WTC11 (cell line): ENCODE results near the gene MRAS. TPM values are rescaled to one million over a fixed set of nuclear protein-coding genes. Genes with fewer than 3 reads are reported as not detected.

ENCODE experiments used
- ATAC-seq: fragments of 200-7000 bp; cut with Tn5 transposase; 2 replicates; pipeline ENCODE4 v1.10.0; 2021; ENCODE audit warnings: mild to moderate bottlenecking, moderate library complexity
- CTCF ChIA-PET: fragments of 300-600 bp; sonication (Branson Sonifier 250); formaldehyde crosslinking; loops from one replicate; lab custom pipeline; 2021; ENCODE audit warnings: antibody characterized with exemption; lab: Charles Lee
- POLR2A ChIA-PET: fragments of 350-600 bp; sonication (Branson Sonifier 250); formaldehyde crosslinking; loops from one replicate; lab custom pipeline; 2021; ENCODE audit warnings: antibody characterized with exemption; lab: Charles Lee
- DNase-seq: peaks from one replicate; pipeline ENCODE4 v3.0.0; 2021; ENCODE audit warnings: low spot score
- H3K27ac Mint-ChIP-seq: 2 replicates; pipeline ENCODE4 v1.8.0; 2021; ENCODE audit warnings: mixed read lengths
- H3K27me3 Mint-ChIP-seq: 2 replicates; pipeline ENCODE4 v1.8.0; 2021; ENCODE audit warnings: low read depth, mild to moderate bottlenecking, moderate library complexity, mixed read lengths
- H3K36me3 Mint-ChIP-seq: 2 replicates; pipeline ENCODE4 v1.8.0; 2021; ENCODE audit warnings: mixed read lengths
- H3K4me1 Mint-ChIP-seq: 2 replicates; pipeline ENCODE4 v1.8.0; 2022; ENCODE audit warnings: mixed read lengths
- H3K4me3 Mint-ChIP-seq: 2 replicates; pipeline ENCODE4 v1.8.0; 2021; ENCODE audit warnings: mild to moderate bottlenecking, moderate library complexity, mixed read lengths
- H3K9me3 Mint-ChIP-seq: 2 replicates; pipeline ENCODE4 v1.8.0; 2021; ENCODE audit warnings: mixed read lengths
- AFF4 ChIP-seq: sonication (generic); formaldehyde crosslinking; IDR thresholded peaks from 2 replicates; pipeline ENCODE4 v1.8.1; 2023; ENCODE audit warnings: mild to moderate bottlenecking, missing genetic modification reagents, borderline replicate concordance
- ATF2 ChIP-seq: sonication (generic); formaldehyde crosslinking; IDR thresholded peaks from 2 replicates; pipeline ENCODE4 v1.8.1; 2022; ENCODE audit warnings: low read depth, missing genetic modification reagents, borderline replicate concordance
- CBFB ChIP-seq: sonication (generic); formaldehyde crosslinking; IDR thresholded peaks from 2 replicates; pipeline ENCODE4 v1.8.1; 2022; ENCODE audit warnings: mild to moderate bottlenecking, low read depth, missing genetic modification reagents
- ELF4 ChIP-seq: sonication (generic); formaldehyde crosslinking; IDR thresholded peaks from 2 replicates; pipeline ENCODE4 v1.8.1; 2022; ENCODE audit warnings: low read depth, mild to moderate bottlenecking, moderate library complexity, missing genetic modification reagents
- EMX1 ChIP-seq: fragments of 250-450 bp; sonication (Bioruptor Pico); IDR thresholded peaks from 2 replicates; pipeline ENCODE4 v1.8.0; 2021; ENCODE audit warnings: mild to moderate bottlenecking
- ESRRA ChIP-seq: sonication (generic); formaldehyde crosslinking; IDR thresholded peaks from 2 replicates; pipeline ENCODE4 v1.8.1; 2022; ENCODE audit warnings: mild to moderate bottlenecking, missing genetic modification reagents, borderline replicate concordance
- FOXK1 ChIP-seq: sonication (generic); formaldehyde crosslinking; IDR thresholded peaks from 2 replicates; pipeline ENCODE4 v1.8.0; 2022; ENCODE audit warnings: mild to moderate bottlenecking, moderate library complexity, missing genetic modification reagents
- FOXP1 ChIP-seq: sonication (generic); formaldehyde crosslinking; IDR thresholded peaks from 2 replicates; pipeline ENCODE4 v1.8.0; 2022; ENCODE audit warnings: missing genetic modification reagents, mild to moderate bottlenecking, moderate library complexity, borderline replicate concordance
- GRHL2 ChIP-seq: fragments of 250-450 bp; sonication (Bioruptor Pico); IDR thresholded peaks from 2 replicates; pipeline ENCODE4 v1.8.0; 2022; ENCODE audit warnings: mild to moderate bottlenecking, moderate library complexity; ENCODE audit not compliant: insufficient replicate concordance, severe bottlenecking
- HMGXB4 ChIP-seq: sonication (generic); formaldehyde crosslinking; IDR thresholded peaks from 2 replicates; pipeline ENCODE4 v1.8.1; 2023; ENCODE audit warnings: mild to moderate bottlenecking, moderate library complexity, missing genetic modification reagents
- IRF2 ChIP-seq: sonication (generic); formaldehyde crosslinking; IDR thresholded peaks from 2 replicates; pipeline ENCODE4 v1.8.0; 2022; ENCODE audit warnings: low read depth, missing genetic modification reagents, borderline replicate concordance
- JAZF1 ChIP-seq: fragments of 250-450 bp; sonication (Bioruptor Pico); IDR thresholded peaks from 2 replicates; pipeline ENCODE4 v1.9.0; 2021; ENCODE audit warnings: moderate library complexity, mild to moderate bottlenecking, inconsistent platforms
- JUN ChIP-seq: sonication (generic); formaldehyde crosslinking; IDR thresholded peaks from 2 replicates; pipeline ENCODE4 v1.8.0; 2023; ENCODE audit warnings: mild to moderate bottlenecking, missing genetic modification reagents
- NFE2L1 ChIP-seq: sonication (generic); formaldehyde crosslinking; IDR thresholded peaks from 2 replicates; pipeline ENCODE4 v1.8.1; 2023; ENCODE audit warnings: missing genetic modification reagents
- PRDM15 ChIP-seq: sonication (generic); formaldehyde crosslinking; IDR thresholded peaks from 2 replicates; pipeline ENCODE4 v1.8.0; 2022; ENCODE audit warnings: missing genetic modification reagents
- PRRX2 ChIP-seq: fragments of 250-450 bp; sonication (Bioruptor Pico); IDR thresholded peaks from 2 replicates; pipeline ENCODE4 v1.8.0; 2021; ENCODE audit warnings: mild to moderate bottlenecking
- RORB ChIP-seq: fragments of 250-450 bp; sonication (Bioruptor Pico); IDR thresholded peaks from 2 replicates; pipeline ENCODE4 v1.9.0; 2021; ENCODE audit warnings: mild to moderate bottlenecking
- SMAD3 ChIP-seq: sonication (generic); formaldehyde crosslinking; IDR thresholded peaks from 2 replicates; pipeline ENCODE4 v1.8.0; 2022; ENCODE audit warnings: missing genetic modification reagents, mild to moderate bottlenecking, borderline replicate concordance
- SMAD4 ChIP-seq: sonication (generic); formaldehyde crosslinking; IDR thresholded peaks from 2 replicates; pipeline ENCODE4 v1.8.0; 2022; ENCODE audit warnings: mild to moderate bottlenecking, missing genetic modification reagents
- SP1 ChIP-seq: sonication (generic); formaldehyde crosslinking; conservative IDR thresholded peaks from 2 replicates; pipeline ENCODE4 v1.8.1; 2022; ENCODE audit warnings: missing genetic modification reagents
- TCF7 ChIP-seq: sonication (generic); formaldehyde crosslinking; IDR thresholded peaks from 2 replicates; pipeline ENCODE4 v1.8.0; 2022; ENCODE audit warnings: mild to moderate bottlenecking, low read depth, missing genetic modification reagents, moderate library complexity
- TEAD4 ChIP-seq: sonication (generic); formaldehyde crosslinking; IDR thresholded peaks from 2 replicates; pipeline ENCODE4 v1.8.0; 2022; ENCODE audit warnings: mild to moderate bottlenecking, missing genetic modification reagents
- ZMAT4 ChIP-seq: fragments of 250-450 bp; sonication (Bioruptor Pico); IDR thresholded peaks from 2 replicates; pipeline ENCODE4 v1.9.0; 2021; ENCODE audit warnings: mild to moderate bottlenecking
- ZNF121 ChIP-seq: sonication (generic); formaldehyde crosslinking; IDR thresholded peaks from 2 replicates; pipeline ENCODE4 v1.8.0; 2023; ENCODE audit warnings: missing genetic modification reagents
- ZNF263 ChIP-seq: sonication (generic); formaldehyde crosslinking; IDR thresholded peaks from 2 replicates; pipeline ENCODE4 v1.8.1; 2022; ENCODE audit warnings: low read depth, mild to moderate bottlenecking, moderate library complexity, missing genetic modification reagents
- ZNF317 ChIP-seq: sonication (generic); formaldehyde crosslinking; IDR thresholded peaks from 2 replicates; pipeline ENCODE4 v1.8.1; 2023; ENCODE audit warnings: low read depth, mild to moderate bottlenecking, moderate library complexity, missing genetic modification reagents, borderline replicate concordance
- ZNF423 ChIP-seq: fragments of 250-450 bp; sonication (Bioruptor Pico); IDR thresholded peaks from 2 replicates; pipeline ENCODE4 v2.1.2; 2022; ENCODE audit warnings: mild to moderate bottlenecking, moderate library complexity
- total RNA-seq: library from RNA; stranded (reverse); gene quantifications from 3 replicates; pipeline ENCODE4 v1.2.3, GENCODE V29; 2021
- TF ChIP-seq, protein P1 (sequence below): sonication (generic); formaldehyde crosslinking; IDR thresholded peaks from 2 replicates; pipeline ENCODE4 v1.8.1; 2023; ENCODE audit warnings: mild to moderate bottlenecking, missing genetic modification reagents, moderate library complexity

Gene MRAS
- total RNA-seq, 1 experiment from 2014 or later = 14.8 TPM

GRCh38 chr3:138373736-138374094 lies 25.3 kb downstream of the MRAS start:
- ATAC-seq = no peak
- H3K4me3 Mint-ChIP-seq = no peak overlapping the region
- CTCF ChIA-PET = no interaction called here

DNA sequence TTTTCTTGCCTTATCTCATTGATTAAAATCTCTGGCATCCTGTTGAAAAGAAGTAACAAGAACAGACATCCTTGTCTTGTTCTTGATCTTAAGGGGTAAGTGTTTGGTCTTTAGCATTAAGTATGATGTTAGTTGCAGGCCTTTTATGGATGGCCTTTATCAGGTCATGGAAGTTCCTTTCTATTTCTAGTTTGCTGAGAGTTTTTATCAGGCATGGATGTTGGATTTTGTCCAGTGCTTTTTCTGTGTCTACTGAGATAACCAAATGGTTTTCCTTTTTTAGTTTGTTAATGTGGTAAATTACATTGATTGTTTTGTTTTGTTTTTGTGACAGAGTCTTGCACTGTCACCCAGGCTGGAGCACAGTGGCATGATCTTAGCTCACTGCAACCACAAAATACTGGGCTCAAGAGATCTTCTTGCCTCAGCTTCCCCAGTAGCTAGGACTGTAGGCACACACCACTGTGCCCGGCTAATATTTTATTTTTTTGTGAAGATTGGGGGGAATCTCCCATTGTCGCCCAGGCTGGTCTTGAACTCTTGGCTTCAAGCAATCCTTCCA lies 26.3 kb downstream of the MRAS start:
- Mint-ChIP-seq H3K36me3 (peaks cover 9% of the 10 kb centered on the region), H3K4me3 (no peak overlapping the region)

More at GRCh38 chr3:138373736-138374094, 25.3 kb downstream of the MRAS start:
- H3K36me3 Mint-ChIP-seq = peaks cover 9% of the 10 kb centered on the region
- no peak for DNase-seq
- no peak overlapping the region for H3K27ac Mint-ChIP-seq
- peaks cover 5% of the 10 kb centered on the region for H3K9me3 Mint-ChIP-seq
- H3K27me3 Mint-ChIP-seq = no peaks in the 10 kb centered on the region
- peaks cover 6% of the 10 kb centered on the region; the same call in 1 of the 2 replicates for H3K4me1 Mint-ChIP-seq
- TF ChIP-seq ZNF263 (CRISPR knock-in tag) = no peak
- no peak for TF ChIP-seq CBFB
- no peak for TF ChIP-seq RORB (CRISPR knock-in tag)
- no peak for TF ChIP-seq ZNF423 (CRISPR knock-in tag)
- TF ChIP-seq ZNF121 (CRISPR knock-in tag) = no peak
- TF ChIP-seq TEAD4 (CRISPR knock-in tag) = no peak
- no peak for TF ChIP-seq NFE2L1 (CRISPR knock-in tag)
- TF ChIP-seq GRHL2 (CRISPR knock-in tag) = no peak
- TF ChIP-seq SMAD4 (CRISPR knock-in tag) = no peak
- no peak for TF ChIP-seq PRRX2 (CRISPR knock-in tag)
- no peak for TF ChIP-seq ELF4 (CRISPR knock-in tag)
- no peak for TF ChIP-seq HMGXB4
- TF ChIP-seq, protein P1, sequence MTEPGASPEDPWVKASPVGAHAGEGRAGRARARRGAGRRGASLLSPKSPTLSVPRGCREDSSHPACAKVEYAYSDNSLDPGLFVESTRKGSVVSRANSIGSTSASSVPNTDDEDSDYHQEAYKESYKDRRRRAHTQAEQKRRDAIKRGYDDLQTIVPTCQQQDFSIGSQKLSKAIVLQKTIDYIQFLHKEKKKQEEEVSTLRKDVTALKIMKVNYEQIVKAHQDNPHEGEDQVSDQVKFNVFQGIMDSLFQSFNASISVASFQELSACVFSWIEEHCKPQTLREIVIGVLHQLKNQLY = no peak
- TF ChIP-seq IRF2 = no peak
- no peak for TF ChIP-seq TCF7 (CRISPR knock-in tag)
- TF ChIP-seq SP1 = no peak
- TF ChIP-seq SMAD3 = no peak
- TF ChIP-seq ZNF317 (CRISPR knock-in tag) = no peak
- POLR2A ChIA-PET = no interaction called here

More for the DNA sequence above, 26.3 kb downstream of the MRAS start:
- DNase-seq (no peak), ATAC-seq (no peak)
- no peak overlapping the region for H3K27ac Mint-ChIP-seq
- ChIA-PET CTCF (no interaction called here), POLR2A (no interaction called here)
- H3K4me1 Mint-ChIP-seq = peaks cover 6% of the 10 kb centered on the region; the same call in 1 of the 2 replicates
- H3K27me3 Mint-ChIP-seq = no peaks in the 10 kb centered on the region
- H3K9me3 Mint-ChIP-seq = peaks cover 5% of the 10 kb centered on the region
- TF ChIP-seq ATF2 (no peak), AFF4 (CRISPR knock-in tag) (no peak), ZNF263 (CRISPR knock-in tag) (no peak), FOXP1 (CRISPR knock-in tag) (no peak), IRF2 (no peak), PRDM15 (CRISPR knock-in tag) (no peak), FOXK1 (no peak), JUN (no peak), ZMAT4 (CRISPR knock-in tag) (no peak), CBFB (no peak), ESRRA (CRISPR knock-in tag) (no peak), JAZF1 (no peak), NFE2L1 (CRISPR knock-in tag) (no peak), TEAD4 (CRISPR knock-in tag) (no peak), EMX1 (CRISPR knock-in tag) (no peak)
